ENCODE measurements around the gene LRRC61.
A peak's percentile ranks its signal among the peaks of the same experiment; 100 is the strongest.

LRRC61 gene

GRCh38 chr7:150371131-150371995, 48.2 kb downstream of the LRRC61 start:
- DNase-seq (ENCODE audit: low read depth), result no peak

GRCh38 chr7:150371996-150372270, 48.8 kb downstream of the LRRC61 start:
- no peak for DNase-seq (ENCODE audit: low read depth)

DNA sequence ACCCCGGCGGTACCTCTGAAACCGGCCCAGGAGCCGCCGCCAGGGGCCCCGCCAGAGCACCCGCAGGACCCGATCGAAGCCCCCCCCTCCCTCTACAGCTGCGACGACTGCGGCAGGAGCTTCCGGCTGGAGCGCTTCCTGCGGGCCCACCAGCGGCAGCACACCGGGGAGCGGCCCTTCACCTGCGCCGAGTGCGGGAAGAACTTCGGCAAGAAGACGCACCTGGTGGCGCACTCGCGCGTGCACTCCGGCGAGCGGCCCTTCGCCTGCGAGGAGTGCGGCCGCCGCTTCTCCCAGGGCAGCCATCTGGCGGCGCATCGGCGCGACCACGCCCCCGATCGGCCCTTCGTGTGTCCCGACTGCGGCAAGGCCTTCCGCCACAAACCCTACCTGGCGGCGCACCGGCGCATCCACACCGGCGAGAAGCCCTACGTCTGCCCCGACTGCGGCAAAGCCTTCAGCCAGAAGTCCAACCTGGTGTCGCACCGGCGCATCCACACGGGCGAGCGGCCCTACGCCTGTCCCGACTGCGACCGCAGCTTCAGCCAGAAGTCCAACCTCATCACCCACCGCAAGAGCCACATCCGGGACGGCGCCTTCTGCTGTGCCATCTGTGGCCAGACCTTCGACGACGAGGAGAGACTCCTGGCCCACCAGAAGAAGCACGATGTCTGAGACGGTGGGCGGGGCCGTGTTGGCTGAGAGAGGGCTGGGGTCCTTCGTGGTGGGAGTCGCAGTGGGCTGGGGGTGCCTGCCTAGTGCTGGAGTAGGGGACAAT, 49.3 kb downstream of the LRRC61 start:
- no peak for DNase-seq (ENCODE audit: low read depth)

DNA sequence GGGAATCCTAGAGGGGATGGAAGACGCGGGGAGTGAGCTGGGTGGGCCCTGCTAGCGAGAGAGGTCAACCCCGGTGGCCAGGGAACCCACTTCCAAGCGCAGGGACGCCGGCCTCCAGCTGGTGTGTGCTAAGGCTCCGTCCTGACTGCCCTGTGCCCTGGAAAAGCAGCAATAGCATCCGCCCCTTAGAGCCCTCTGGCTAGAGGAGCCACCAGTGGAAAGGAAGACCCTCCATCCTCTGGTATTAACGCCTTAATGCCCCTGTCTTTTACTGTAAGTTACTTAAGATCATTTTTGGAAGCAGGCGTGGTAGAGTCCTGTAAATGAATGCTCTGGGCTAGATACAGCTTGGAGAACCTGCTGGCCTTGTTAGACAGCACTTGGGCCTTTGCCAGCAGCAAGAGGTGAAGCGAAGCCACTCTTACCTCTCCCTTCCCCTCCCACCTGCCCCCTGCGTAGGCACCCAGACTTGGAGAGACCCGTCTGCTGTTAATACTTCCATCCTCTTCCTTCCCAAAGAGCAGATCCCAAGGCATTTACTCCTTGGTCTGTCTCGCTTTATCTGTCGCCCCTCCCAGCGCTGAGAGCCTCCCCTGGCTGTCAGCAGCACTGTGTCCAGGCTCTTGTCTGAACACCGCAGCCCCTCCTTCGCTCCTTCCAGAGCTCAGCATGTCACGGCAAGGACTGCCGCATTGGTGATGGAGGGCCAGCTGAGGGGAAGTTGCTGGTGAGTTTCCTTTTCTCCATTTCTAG, 50.1 kb downstream of the LRRC61 start:
- no peak for DNase-seq (ENCODE audit: low read depth)

GRCh38 chr7:150374026-150374425, 50.9 kb downstream of the LRRC61 start:
- no peak for DNase-seq (ENCODE audit: low read depth)

DNA sequence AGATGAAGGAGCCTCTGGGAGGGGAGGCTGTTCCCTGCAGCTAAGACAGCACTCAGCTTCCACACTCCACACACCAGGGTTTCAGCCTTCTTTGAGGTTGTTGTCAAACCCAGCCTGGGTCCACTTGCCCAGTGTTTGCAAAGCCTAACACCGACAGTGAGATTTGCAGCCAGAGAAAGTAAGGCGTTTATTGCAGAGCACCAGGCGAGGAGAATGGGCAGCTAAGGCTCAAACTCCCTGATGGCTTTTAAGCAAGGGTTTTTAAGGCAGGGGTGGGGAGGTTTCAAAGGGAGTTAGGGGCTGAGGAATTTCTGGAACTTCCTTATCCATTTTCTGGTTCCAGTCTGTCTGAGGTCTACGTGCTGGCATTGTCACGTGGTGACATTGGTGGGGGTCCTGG, 51.3 kb downstream of the LRRC61 start:
- no peak for DNase-seq (ENCODE audit: low read depth)

GRCh38 chr7:150375662-150376521, 52.7 kb downstream of the LRRC61 start:
- no peak for DNase-seq (ENCODE audit: low read depth)

GRCh38 chr7:150376560-150376959, 53.4 kb downstream of the LRRC61 start:
- DNase-seq (ENCODE audit: low read depth), result no peak

GRCh38 chr7:150377196-150377595, 54.0 kb downstream of the LRRC61 start:
- no peak for DNase-seq (ENCODE audit: low read depth)

- no peak for DNase-seq (ENCODE audit: low read depth)
Observed at GRCh38 chr7:150377635-150378034, 54.5 kb downstream of the LRRC61 start.

DNA sequence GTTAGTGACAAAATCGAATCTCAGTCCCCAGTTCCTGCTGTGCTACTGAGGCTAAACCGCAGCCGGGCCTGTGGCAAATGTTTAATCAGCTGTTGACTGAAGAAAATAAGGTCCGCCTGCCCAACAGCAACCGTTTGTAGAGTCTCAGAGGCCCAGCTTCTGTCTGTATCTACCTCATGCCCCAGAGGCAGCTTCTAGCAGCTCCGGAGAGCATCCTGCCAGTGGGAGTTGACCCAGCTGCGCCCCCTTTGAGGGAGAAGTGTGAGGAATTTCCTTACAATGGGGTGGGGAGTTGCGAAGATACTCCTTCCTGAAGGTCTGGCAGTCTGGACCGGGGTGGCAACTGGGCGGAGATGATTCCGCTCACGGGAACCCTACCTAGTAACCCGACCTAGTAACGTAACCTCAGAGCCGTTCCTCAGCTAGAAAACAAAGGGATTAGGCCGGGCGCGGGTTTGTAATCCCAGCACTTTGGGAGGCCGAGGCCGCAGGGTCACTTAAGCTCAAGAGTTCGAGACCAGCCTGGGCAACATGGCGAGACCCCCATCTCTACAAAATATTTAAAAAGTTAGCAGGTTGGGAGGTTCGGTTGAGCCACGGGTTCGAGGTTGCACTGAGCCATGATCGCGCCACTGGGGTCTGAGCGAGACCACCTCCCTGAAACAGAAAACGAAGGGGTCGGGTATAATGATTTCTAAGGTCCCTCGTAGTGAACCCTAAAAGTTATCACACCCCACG, 55.1 kb downstream of the LRRC61 start:
- peak; percentile 17 for DNase-seq (ENCODE audit: low read depth)

GRCh38 chr7:150378853-150379440, 55.8 kb downstream of the LRRC61 start, which contains the start of gene ZNF775:
ZNF775 (plus strand) TSS chr7:150379330; CDS start chr7:150388471, 9,141 bp downstream.
- peak; percentile 89 for DNase-seq (ENCODE audit: low read depth)

DNA sequence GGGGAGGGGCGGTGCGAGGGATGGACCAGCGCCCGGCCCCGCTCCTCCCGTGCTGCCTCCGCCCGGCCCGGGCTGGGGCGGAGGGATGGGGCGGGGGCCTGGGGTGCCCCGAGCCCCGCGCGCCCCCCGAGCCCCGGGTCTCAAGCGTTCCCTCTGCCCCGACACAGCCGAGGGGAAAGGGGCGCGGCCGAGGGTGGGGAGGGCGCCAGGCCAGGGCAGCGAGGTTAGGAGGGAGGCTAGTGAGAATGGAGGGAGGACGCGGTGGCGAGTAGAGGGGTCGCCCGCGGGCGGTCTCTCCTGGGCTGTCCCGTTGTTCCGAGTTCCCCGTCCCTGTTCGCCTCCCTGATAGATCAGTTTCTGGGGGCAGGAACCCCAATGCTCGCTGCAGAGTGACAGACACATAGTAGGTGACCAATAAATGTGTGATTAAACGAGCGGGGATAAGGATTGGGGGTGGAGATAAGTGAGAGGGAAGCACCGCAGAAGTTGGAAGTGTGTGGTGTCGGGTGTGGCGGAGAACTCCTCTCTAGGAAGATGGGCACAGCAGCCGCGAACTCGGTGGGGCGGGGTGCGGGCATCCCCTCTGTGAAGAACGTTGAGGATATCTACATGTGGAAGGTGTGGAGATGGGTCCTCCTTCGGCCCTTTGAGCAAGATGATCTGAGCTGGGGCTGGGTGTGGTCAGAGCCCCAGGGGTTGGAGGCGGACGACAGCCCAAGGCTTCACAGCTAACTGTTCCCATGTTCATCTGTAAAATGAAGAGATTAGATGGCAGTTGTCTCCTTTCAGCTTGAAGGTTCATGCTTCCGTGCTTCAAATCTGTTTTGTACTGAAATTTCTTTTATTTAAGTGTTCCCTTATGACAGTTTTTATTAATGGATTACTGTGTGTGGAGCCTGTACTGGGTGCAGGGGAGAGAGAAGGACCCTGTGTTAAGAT, 56.6 kb downstream of the LRRC61 start:
- DNase-seq (ENCODE audit: low read depth), result no peak

DNA sequence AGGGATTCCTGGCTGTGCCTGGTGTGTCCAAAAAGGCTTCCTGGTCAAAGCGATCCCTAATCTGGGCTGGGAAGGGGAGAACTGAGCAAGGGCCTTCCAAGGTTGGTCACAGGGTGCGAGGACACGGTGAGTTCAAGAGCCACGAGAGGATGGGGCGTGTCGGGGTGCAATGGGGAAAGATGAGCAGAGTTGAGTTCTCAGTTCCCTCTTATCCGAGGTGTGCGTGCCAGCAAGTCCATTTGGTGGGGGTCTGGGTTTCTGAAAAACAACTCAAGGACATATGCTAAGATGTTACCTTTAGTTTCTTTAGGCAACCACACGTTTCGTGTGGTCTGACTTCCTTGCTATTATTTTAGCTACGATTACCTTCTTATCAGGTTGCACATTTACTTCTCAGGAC, 57.3 kb downstream of the LRRC61 start:
- no peak for DNase-seq (ENCODE audit: low read depth)

DNA sequence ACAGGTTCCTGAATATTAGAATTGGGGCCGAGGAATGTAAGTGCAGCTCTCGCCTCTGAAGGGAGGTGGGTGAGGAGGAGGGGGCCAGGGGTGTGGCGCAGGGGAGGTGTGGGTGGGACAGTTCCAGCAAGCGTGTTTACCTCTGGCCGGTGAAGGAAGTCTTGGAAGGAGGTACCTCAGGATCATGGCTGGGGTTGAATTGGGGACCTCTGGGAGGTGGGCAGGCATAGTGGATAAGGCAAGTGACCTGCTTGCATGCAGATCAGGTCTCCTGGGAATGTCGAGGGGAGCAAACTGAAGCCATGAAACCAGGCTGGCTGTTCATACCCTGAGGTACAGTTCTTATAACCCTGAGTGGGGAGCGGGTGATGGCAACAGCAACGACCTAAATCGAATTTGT, 57.9 kb downstream of the LRRC61 start:
- no peak for DNase-seq (ENCODE audit: low read depth)

DNA sequence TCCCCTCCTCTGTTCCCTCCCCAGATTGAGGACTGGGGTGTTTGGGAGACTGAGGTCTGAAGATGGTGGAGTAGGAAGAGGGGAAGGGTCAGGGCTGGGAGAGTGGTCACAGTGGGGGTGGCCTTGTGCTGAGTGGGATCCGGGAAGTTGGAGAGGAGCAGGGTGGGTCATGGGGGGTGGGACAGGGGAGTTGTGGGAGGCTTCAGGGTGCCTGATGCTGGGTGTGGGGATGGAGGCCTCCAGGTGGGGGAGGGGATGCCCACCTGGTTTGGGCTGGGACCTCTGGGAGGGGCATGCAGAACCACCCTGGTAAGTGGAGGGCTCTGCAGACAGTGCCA, 58.6 kb downstream of the LRRC61 start:
- DNase-seq (ENCODE audit: low read depth), result no peak

- no peak for DNase-seq (ENCODE audit: low read depth)
Observed at GRCh38 chr7:150382123-150382843, 59.1 kb downstream of the LRRC61 start.

GRCh38 chr7:150382844-150383225, 59.7 kb downstream of the LRRC61 start:
- no peak for DNase-seq (ENCODE audit: low read depth)
